ENCODE measurements around the gene PPAN.

DNA sequence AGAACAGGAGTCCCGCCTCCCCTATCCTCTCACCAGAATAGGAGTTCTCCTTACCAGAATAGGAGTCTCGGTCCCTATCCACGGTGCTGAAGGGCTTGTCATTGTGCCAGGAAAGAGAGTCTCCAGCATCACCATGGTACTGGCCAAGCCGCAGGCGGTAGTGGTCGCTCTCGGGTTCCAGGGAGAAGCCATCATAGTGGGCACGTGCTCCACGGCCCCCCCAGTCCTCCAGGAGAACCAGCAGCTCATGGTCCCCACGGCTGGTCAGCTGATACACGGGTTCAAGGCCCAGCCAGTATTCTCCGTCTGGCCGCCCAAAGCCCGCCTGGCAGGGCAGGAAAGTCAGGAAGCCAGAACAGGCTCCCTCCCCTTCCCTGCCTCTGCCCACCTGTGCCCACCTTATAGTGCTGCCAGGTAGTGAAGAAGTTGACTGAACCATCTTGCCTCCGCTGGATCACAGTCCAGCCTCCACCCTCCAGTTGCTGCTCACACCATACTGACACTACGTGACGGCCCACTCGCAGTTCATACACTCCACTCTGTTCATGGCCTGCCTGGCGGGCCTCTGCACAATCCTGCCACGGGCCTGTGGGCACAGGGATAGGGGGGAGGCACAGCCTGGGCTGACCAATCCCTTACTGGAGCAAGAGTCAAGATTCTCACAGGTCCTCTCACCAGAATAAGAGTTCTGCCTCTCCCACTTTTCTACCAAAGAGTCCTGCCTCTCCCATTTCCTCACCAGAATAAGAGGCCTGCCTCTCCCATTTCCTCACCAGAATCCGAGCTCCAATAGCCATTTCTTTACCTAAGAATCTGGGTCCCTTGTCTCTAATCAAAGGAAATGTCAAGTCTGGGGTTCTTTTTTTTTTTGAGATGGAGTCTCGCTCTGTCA, 12.6 kb upstream of the PPAN start:
- TF ChIP-seq POLR2A (IDR thresholded peaks at IDR 0.05; ENCODE audit: low read depth, low read length) (no peak), POLR2AphosphoS5 (IDR thresholded peaks at IDR 0.05; ENCODE audit: low read depth, low read length) (no peak; the same call in 1 of the 2 replicates)

Data from GM12892 (cell line).